GM23338 (cell line): Measurements from ENCODE around the gene SORBS1. TPM values are rescaled to one million over a fixed set of nuclear protein-coding genes. Genes with fewer than 3 reads are reported as not detected.

ENCODE experiments used
- ATAC-seq: fragments of 200-7000 bp; cut with Tn5 transposase; 3 replicates; pipeline ENCODE4 v1.9.1; 2020
- DNase-seq: peaks from one replicate; pipeline ENCODE4 v3.0.0-alpha.2; 2015; ENCODE audit warnings: low spot score
- H2AFZ ChIP-seq: fragments of 200-600 bp; sonication (generic); 2 replicates; pipeline ENCODE4 v1.8.0; 2016; ENCODE audit warnings: antibody characterized with exemption, mild to moderate bottlenecking, moderate library complexity
- H3F3A ChIP-seq: fragments of 200-600 bp; sonication (generic); replicated peaks from 2 replicates; pipeline ENCODE4 v1.8.0; 2017; ENCODE audit warnings: antibody characterized with exemption, mixed run types, low read depth
- H3K27ac ChIP-seq: fragments of 200-600 bp; sonication (generic); 2 replicates; pipeline ENCODE4 v1.6.1; 2016; ENCODE audit warnings: low read depth
- H3K27me3 ChIP-seq: fragments of 200-600 bp; sonication (generic); 2 replicates; pipeline ENCODE4 v1.8.0; 2016; ENCODE audit warnings: mild to moderate bottlenecking, mixed run types, moderate library complexity; ENCODE audit not compliant: insufficient read depth
- H3K36me3 ChIP-seq: fragments of 200-600 bp; sonication (generic); 2 replicates; pipeline ENCODE4 v1.8.0; 2016; ENCODE audit warnings: mild to moderate bottlenecking; ENCODE audit not compliant: insufficient read depth
- H3K4me1 ChIP-seq: fragments of 200-600 bp; sonication (generic); 2 replicates; pipeline ENCODE4 v1.8.0; 2016; ENCODE audit warnings: mild to moderate bottlenecking, moderate library complexity; ENCODE audit not compliant: insufficient read depth
- H3K4me2 ChIP-seq: fragments of 200-600 bp; sonication (generic); 2 replicates; pipeline ENCODE4 v1.7.1; 2017; ENCODE audit warnings: mixed run types
- H3K4me3 ChIP-seq: fragments of 200-600 bp; sonication (generic); 2 replicates; pipeline ENCODE4 v1.6.1; 2016; ENCODE audit warnings: mixed run types
- H3K79me2 ChIP-seq: fragments of 200-600 bp; sonication (generic); replicated peaks from 2 replicates; pipeline ENCODE4 v1.8.0; 2017; ENCODE audit warnings: mild to moderate bottlenecking; ENCODE audit not compliant: insufficient read depth
- H3K9me2 ChIP-seq: fragments of 200-600 bp; sonication (generic); 2 replicates; pipeline ENCODE4 v1.8.0; 2017; ENCODE audit not compliant: insufficient read depth
- H4K20me1 ChIP-seq: fragments of 200-600 bp; sonication (generic); replicated peaks from 2 replicates; pipeline ENCODE4 v1.8.0; 2017; ENCODE audit warnings: mild to moderate bottlenecking; ENCODE audit not compliant: insufficient read depth
- H3K27ac Mint-ChIP-seq: 2 replicates; pipeline ENCODE4 v1.8.0; 2020; ENCODE audit warnings: inconsistent platforms, mild to moderate bottlenecking, moderate library complexity, mixed read lengths
- H3K27me3 Mint-ChIP-seq: 3 replicates; pipeline ENCODE4 v1.8.0; 2022; ENCODE audit warnings: low read depth, mild to moderate bottlenecking, moderate library complexity, mixed read lengths, inconsistent platforms; ENCODE audit not compliant: insufficient read depth, poor library complexity
- H3K36me3 Mint-ChIP-seq: 3 replicates; pipeline ENCODE4 v1.8.0; 2021; ENCODE audit warnings: low read depth, mild to moderate bottlenecking, inconsistent platforms, moderate library complexity, mixed read lengths
- H3K4me1 Mint-ChIP-seq: 3 replicates; pipeline ENCODE4 v1.8.0; 2020; ENCODE audit warnings: mild to moderate bottlenecking, inconsistent platforms, mixed read lengths
- H3K4me3 Mint-ChIP-seq: 3 replicates; pipeline ENCODE4 v1.8.0; 2021; ENCODE audit warnings: moderate library complexity, mild to moderate bottlenecking, inconsistent platforms, mixed read lengths
- H3K9me3 Mint-ChIP-seq: 3 replicates; pipeline ENCODE4 v1.8.0; 2020; ENCODE audit warnings: moderate library complexity, mild to moderate bottlenecking, inconsistent platforms, mixed read lengths
- CREB1 ChIP-seq: fragments of 250-450 bp; sonication (Bioruptor Pico); IDR thresholded peaks from 2 replicates; pipeline ENCODE4 v1.5.0; 2020; ENCODE audit warnings: low read depth, mild to moderate bottlenecking, moderate library complexity
- CTCF ChIP-seq, 2 experiments: fragments of 200-600 bp in 1 of 2; sonication (generic) in 1 of 2; conservative IDR thresholded peaks; 2 replicates each; pipeline versions ENCODE4 v1.5.1 to v1.6.1; 2016 to 2017; ENCODE audit warnings: antibody characterized with exemption in 2 of 2, low read depth in 2 of 2, mild to moderate bottlenecking in 2 of 2, moderate library complexity in 1 of 2
- ETS1 ChIP-seq: IDR thresholded peaks from 2 replicates; pipeline ENCODE4 v1.6.1; 2016; ENCODE audit warnings: antibody characterized with exemption
- EZH2 ChIP-seq: fragments of 200-600 bp; sonication (generic); IDR thresholded peaks from one replicate; pipeline ENCODE4 v1.8.0; 2017; ENCODE audit warnings: antibody characterized with exemption, mild to moderate bottlenecking, low read depth; ENCODE audit not compliant: unreplicated experiment
- EZH2phosphoT487 ChIP-seq: fragments of 200-600 bp; sonication (generic); IDR thresholded peaks from one replicate; pipeline ENCODE4 v1.8.1; 2018; ENCODE audit warnings: antibody characterized with exemption; ENCODE audit not compliant: unreplicated experiment
- JUNB ChIP-seq: IDR thresholded peaks from one replicate; pipeline ENCODE4 v1.6.1; 2016; ENCODE audit warnings: antibody characterized with exemption; ENCODE audit not compliant: unreplicated experiment
- NANOG ChIP-seq: IDR thresholded peaks from 2 replicates; pipeline ENCODE4 v1.6.1; 2016; ENCODE audit warnings: antibody characterized with exemption, borderline replicate concordance
- POLR2AphosphoS5 ChIP-seq: IDR thresholded peaks from 2 replicates; pipeline ENCODE4 v1.6.1; 2016; ENCODE audit warnings: antibody characterized with exemption, low read depth
- REST ChIP-seq: IDR thresholded peaks from one replicate; pipeline ENCODE4 v1.6.1; 2018; ENCODE audit warnings: antibody characterized with exemption; ENCODE audit not compliant: unreplicated experiment
- STAT1 ChIP-seq: IDR thresholded peaks from one replicate; pipeline ENCODE4 v1.6.1; 2016; ENCODE audit warnings: antibody characterized with exemption; ENCODE audit not compliant: unreplicated experiment
- ZNF114 ChIP-seq: fragments of 250-450 bp; sonication (Bioruptor Pico); IDR thresholded peaks from 2 replicates; pipeline ENCODE4 v1.5.0; 2020; ENCODE audit warnings: mild to moderate bottlenecking, moderate library complexity
- ZNF331 ChIP-seq: fragments of 250-450 bp; sonication (Bioruptor Pico); IDR thresholded peaks from 2 replicates; pipeline ENCODE4 v1.5.0; 2020; ENCODE audit warnings: low read depth, mild to moderate bottlenecking, moderate library complexity
- ZNF462 ChIP-seq: fragments of 250-450 bp; sonication (Bioruptor Pico); IDR thresholded peaks from 2 replicates; pipeline ENCODE4 v1.5.0; 2020; ENCODE audit warnings: mild to moderate bottlenecking, moderate library complexity
- polyA plus RNA-seq: library from polyadenylated mRNA; unstranded; fragments of >200 nt; fragmentation: Nextera tagmentation; extraction: Ambion mirVana; gene quantifications from 2 replicates; pipeline ENCODE4 v1.2.1, GENCODE V29; 2016
- total RNA-seq: library from RNA; depleted of rRNA; stranded (reverse); fragments of >200 nt; shearing (Covaris generic); gene quantifications from 2 replicates; pipeline ENCODE4 v1.2.3, GENCODE V29; 2014

The SORBS1 gene
- total and polyA plus RNA-seq, 2 experiments from 2014 or later = 47.7 to 51.5 TPM

- Mint-ChIP-seq H3K4me1 (peaks cover 49% of the 10 kb centered on the region), H3K36me3 (peaks cover 67% of the 10 kb centered on the region), H3K4me3 (no peak overlapping the region; the same call in 2 of the 3 replicates), H3K27ac (peak overlapping the region; percentile 71; the same call in 1 of the 2 replicates), H3K9me3 (peaks cover 1% of the 10 kb centered on the region; the same call in 2 of the 3 replicates), H3K27me3 (peaks cover 9% of the 10 kb centered on the region)
- Histone ChIP-seq H3K4me2 (no peak overlapping the region), H3K27ac (0 out of 2 replicates have a peak overlapping the region, but pooled peaks have one; percentile 7), H3K4me3 (no peak overlapping the region), H3K4me1 (peaks cover 47% of the 10 kb centered on the region), H3K9me2 (no peaks in the 10 kb centered on the region), H3K36me3 (peaks cover 26% of the 10 kb centered on the region), H3F3A (no peaks in the 10 kb centered on the region), H3K79me2 (peaks cover 8% of the 10 kb centered on the region; the same call in 1 of the 2 replicates), H3K27me3 (no peaks in the 10 kb centered on the region), H4K20me1 (no peaks in the 10 kb centered on the region), H2AFZ (no peak overlapping the region)
- no peak for ATAC-seq
- DNase-seq = no peak
- TF ChIP-seq CTCF (conservative IDR thresholded peaks at IDR 0.05; ENCODE audit: low read depth in 2 of 2) (no peak), ETS1 (no peak), JUNB (no peak), ZNF114 (no peak), ZNF331 (CRISPR knock-in tag) (no peak), NANOG (no peak), POLR2AphosphoS5 (no peak), STAT1 (no peak), REST (no peak), ZNF462 (CRISPR knock-in tag) (no peak), CREB1 (CRISPR knock-in tag) (no peak), EZH2phosphoT487 (no peak), EZH2 (no peak)
Observed at GRCh38 chr10:95262763-95263518, 298.2 kb downstream of the SORBS1 start.
